AG10803 (cell line): ENCODE data around the gene LGMN.
A peak's percentile ranks its signal among the peaks of the same experiment; 100 is the strongest.

Experiments used
- DNase-seq: peaks from one replicate; pipeline ENCODE4 v3.0.0; 2010; ENCODE audit warnings: low read depth
- H3K4me3 ChIP-seq: 2 replicates; pipeline ENCODE4 v1.5.1; 2011; ENCODE audit warnings: mild to moderate bottlenecking, low read length, control low read depth
- CTCF ChIP-seq: conservative IDR thresholded peaks from 2 replicates; pipeline ENCODE4 v1.5.1; 2011; ENCODE audit warnings: mild to moderate bottlenecking, low read length, control low read depth, inconsistent platforms

Gene LGMN

GRCh38 chr14:92670643-92671366 lies 77.6 kb downstream of the LGMN start:
- peak; percentile 49 for DNase-seq
- TF ChIP-seq CTCF = no peak
- no peak overlapping the region for H3K4me3 ChIP-seq

- H3K4me3 ChIP-seq = no peak overlapping the region
- DNase-seq = peak; percentile 97
- TF ChIP-seq CTCF = peak; percentile 54
These were observed 78.3 kb downstream of the LGMN start for GRCh38 chr14:92670160-92670559.

GRCh38 chr14:92668276-92668973 lies 80.0 kb downstream of the LGMN start:
- DNase-seq = no peak
- H3K4me3 ChIP-seq = no peak overlapping the region
- TF ChIP-seq CTCF = no peak

GRCh38 chr14:92666251-92666650 lies 82.2 kb downstream of the LGMN start:
- H3K4me3 ChIP-seq = no peak overlapping the region
- no peak for DNase-seq
- TF ChIP-seq CTCF = no peak

- no peak for TF ChIP-seq CTCF
- no peak overlapping the region for H3K4me3 ChIP-seq
- DNase-seq = no peak
These were observed 82.7 kb downstream of the LGMN start for GRCh38 chr14:92665661-92666110.

GRCh38 chr14:92663049-92663448 lies 85.4 kb downstream of the LGMN start:
- DNase-seq = peak; percentile 26
- no peak for TF ChIP-seq CTCF
- H3K4me3 ChIP-seq = no peak overlapping the region

- DNase-seq = no peak
- no peak overlapping the region for H3K4me3 ChIP-seq
- TF ChIP-seq CTCF = no peak
These were observed 87.9 kb downstream of the LGMN start for GRCh38 chr14:92660571-92660970.
